Right lobe of liver (tissue), 4 donors: ENCODE measurements around the gene PACS2.

Experiments
- CTCF ChIP-seq, 4 donors: fragments of 200-600 bp in 3 of 4; fragments of 450-650 bp in 1 of 4; IDR thresholded peaks; one replicate each; pipeline versions ENCODE4 v1.5.1 to v1.8.0; 2016 to 2022; ENCODE audit warnings: antibody characterized with exemption in 4 of 4, mild to moderate bottlenecking in 2 of 4
- POLR2A ChIP-seq: fragments of 450-650 bp; IDR thresholded peaks from one replicate; pipeline ENCODE4 v1.6.1; 2017; ENCODE audit warnings: antibody characterized with exemption, mild to moderate bottlenecking
- donor health status: DM: no; HTN: no; CAD: no.
- donor health status: DM: no; HTN: no; CAD: no.
- donor health status: DM: no; HTN: yes; CAD: no.

- TF ChIP-seq CTCF (IDR thresholded peaks at IDR 0.05), result no peak
- TF ChIP-seq POLR2A, result no peak
Observed at GRCh38 chr14:105433161-105433605, 118.6 kb downstream of the PACS2 start.
